ENCODE data around the gene ZFHX3. TPM values are rescaled to one million over a fixed set of nuclear protein-coding genes. Genes with fewer than 3 reads are reported as not detected.

Gene ZFHX3
- total RNA-seq, 4 donors from 2014 or later = 36.3 to 44.0 (median 38.1) TPM

- Histone ChIP-seq H3K27ac (peak overlapping the region in 3 of 4 donors; percentile 48 to 79 (median 72)), H3K4me3 (no peak overlapping the region), H3K27me3 (no peaks in the 10 kb centered on the region), H3K36me3 (no peaks in the 10 kb centered on the region), H3K4me1 (peaks cover 0 to 68% (median 20%) of the 10 kb centered on the region in 4 donors), H3K9me3 (no peaks in the 10 kb centered on the region)
- DNase-seq (ENCODE audit: low spot score in 2 of 2) = no peak
- TF ChIP-seq EP300 (IDR thresholded peaks at IDR 0.05) = no peak
- no peak for TF ChIP-seq POLR2A (IDR thresholded peaks at IDR 0.05)
- no peak for TF ChIP-seq CTCF (IDR thresholded peaks at IDR 0.05)
- WGBS, 2 donors = 93 to 97% methylated on average over 9 of the region's 9 CpGs
Measured at GRCh38 chr16:72848028-72848400, 199.9 kb downstream of the ZFHX3 start.

- Histone ChIP-seq H3K27ac (peak overlapping the region in 3 of 4 donors; percentile 48 to 72 (median 52)), H3K4me3 (no peak overlapping the region), H3K36me3 (no peaks in the 10 kb centered on the region), H3K9me3 (no peaks in the 10 kb centered on the region), H3K27me3 (no peaks in the 10 kb centered on the region), H3K4me1 (peaks cover 0 to 68% (median 20%) of the 10 kb centered on the region in 4 donors)
- DNase-seq (ENCODE audit: low spot score in 2 of 2) = no peak
- TF ChIP-seq POLR2A (IDR thresholded peaks at IDR 0.05) (no peak), EP300 (IDR thresholded peaks at IDR 0.05) (no peak), CTCF (IDR thresholded peaks at IDR 0.05) (peak in 1 of 5 experiments; percentile 1)
- WGBS, 2 donors = 69 to 70% methylated on average over 11 of the region's 11 CpGs
Measured at GRCh38 chr16:72847187-72848027, 200.5 kb downstream of the ZFHX3 start.

GRCh38 chr16:72846594-72846993, 201.3 kb downstream of the ZFHX3 start:
- 85 to 86% methylated on average over 8 of the region's 8 CpGs for WGBS, 2 donors
- Histone ChIP-seq H3K27ac (no peak overlapping the region), H3K36me3 (no peaks in the 10 kb centered on the region), H3K27me3 (no peaks in the 10 kb centered on the region), H3K4me1 (peaks cover 0 to 73% (median 22%) of the 10 kb centered on the region in 4 donors), H3K4me3 (no peak overlapping the region), H3K9me3 (no peaks in the 10 kb centered on the region)
- no peak for DNase-seq (ENCODE audit: low spot score in 2 of 2)
- TF ChIP-seq EP300 (IDR thresholded peaks at IDR 0.05) (no peak), POLR2A (IDR thresholded peaks at IDR 0.05) (no peak), CTCF (IDR thresholded peaks at IDR 0.05) (no peak)

GRCh38 chr16:72845322-72846020, 202.5 kb downstream of the ZFHX3 start:
- WGBS, 2 donors = 94 to 96% methylated on average over 16 of the region's 16 CpGs
- Histone ChIP-seq H3K4me3 (no peak overlapping the region), H3K36me3 (no peaks in the 10 kb centered on the region), H3K27ac (no peak overlapping the region), H3K4me1 (peaks cover 0 to 73% (median 31%) of the 10 kb centered on the region in 4 donors), H3K9me3 (no peaks in the 10 kb centered on the region), H3K27me3 (no peaks in the 10 kb centered on the region)
- TF ChIP-seq POLR2A (IDR thresholded peaks at IDR 0.05) (no peak), EP300 (IDR thresholded peaks at IDR 0.05) (no peak), CTCF (IDR thresholded peaks at IDR 0.05) (no peak)
- no peak for DNase-seq (ENCODE audit: low spot score in 2 of 2)

Data from tibial nerve (tissue), 4 donors.